ENCODE data around the gene ENC1.

ENC1 gene

DNA sequence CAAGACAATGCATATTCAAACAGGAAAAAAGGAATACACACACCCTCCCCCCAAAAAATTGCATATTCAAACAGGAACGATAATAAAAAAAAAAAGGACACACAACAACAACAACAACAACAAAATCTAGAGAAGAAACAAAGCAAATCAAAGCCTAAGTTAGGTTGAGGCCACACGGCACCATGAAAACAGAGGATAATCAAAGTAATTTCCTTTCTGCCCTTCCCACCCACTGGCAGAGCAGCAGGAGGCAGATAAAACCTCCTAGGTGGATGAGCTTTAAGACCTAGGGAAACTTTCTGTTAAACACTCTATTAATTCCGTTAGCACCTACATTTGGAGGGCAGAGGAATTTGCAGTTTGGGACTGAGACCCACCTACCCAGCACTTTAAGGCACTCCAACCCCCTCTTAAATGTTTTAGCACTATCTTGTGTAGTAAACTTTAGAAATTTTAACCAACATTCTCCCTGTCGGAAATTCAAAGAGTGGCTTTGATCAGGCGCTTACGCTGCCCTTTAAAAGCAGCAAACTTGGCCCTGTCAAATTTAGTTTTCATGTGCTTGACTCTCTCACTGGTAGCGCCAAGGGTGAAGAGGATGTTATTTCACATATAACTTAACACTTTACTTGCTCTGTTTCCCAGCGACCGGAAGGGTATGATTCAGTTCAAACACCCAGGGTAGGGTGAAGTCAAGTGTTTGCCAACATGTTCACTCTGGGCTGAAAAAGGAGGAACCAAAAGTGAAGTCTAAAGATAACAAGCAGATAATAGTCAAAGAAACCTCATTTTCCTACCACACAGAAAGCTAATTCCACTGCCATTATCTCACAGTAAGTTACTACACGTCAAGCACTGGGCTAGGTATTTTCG is 9.2 kb downstream of the ENC1 start:
- DNase-seq (ENCODE audit: low read depth): no peak

DNA sequence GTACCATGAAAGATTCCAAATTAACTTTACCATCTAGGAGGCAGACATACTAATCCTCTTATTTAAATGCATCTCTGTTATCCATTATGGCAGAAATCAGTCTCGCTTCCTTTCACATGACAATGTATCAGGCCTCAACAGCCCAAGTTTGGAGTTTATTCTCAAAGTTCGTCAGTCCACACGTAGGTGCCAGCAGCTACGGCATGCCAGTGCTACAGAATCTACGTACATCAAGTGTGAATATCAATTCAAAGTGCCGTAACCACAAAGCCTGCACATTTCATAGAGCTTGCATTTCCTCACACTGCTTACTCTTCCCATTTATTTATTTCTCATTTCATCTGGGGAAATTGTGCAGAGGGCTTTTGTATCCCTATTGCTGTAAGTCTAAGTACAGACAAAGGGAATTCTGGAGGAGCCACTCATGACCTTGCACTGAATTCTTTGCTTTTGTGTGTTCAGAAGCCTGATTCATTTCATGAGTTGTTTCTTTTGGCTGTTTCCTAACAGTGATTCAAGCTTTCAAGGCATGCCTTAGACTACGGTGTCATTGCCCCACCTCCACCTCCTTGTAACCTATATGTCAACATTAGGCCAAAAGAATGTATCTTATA is 10.0 kb downstream of the ENC1 start:
- no peak for DNase-seq (ENCODE audit: low read depth)

DNA sequence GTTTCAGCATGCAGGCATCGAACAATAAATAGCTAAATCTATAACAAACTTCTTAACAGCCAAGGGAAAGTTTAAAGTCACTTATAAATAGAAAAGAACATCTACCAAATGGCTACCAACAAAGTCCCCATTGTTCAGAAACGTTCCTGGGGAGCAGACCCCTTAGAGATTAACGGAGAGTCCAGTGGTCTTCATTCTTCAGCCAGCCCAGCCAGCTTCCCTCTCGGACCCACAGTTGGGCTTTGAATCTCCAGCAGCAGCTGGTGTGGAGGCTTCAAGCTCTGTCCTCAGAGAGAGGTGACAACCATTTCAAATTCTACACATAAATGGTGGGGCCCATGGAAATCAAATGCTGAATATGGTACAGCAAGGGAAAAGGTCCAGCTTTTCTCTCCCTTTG is 11.2 kb downstream of the ENC1 start:
- DNase-seq (ENCODE audit: low read depth): no peak

DNA sequence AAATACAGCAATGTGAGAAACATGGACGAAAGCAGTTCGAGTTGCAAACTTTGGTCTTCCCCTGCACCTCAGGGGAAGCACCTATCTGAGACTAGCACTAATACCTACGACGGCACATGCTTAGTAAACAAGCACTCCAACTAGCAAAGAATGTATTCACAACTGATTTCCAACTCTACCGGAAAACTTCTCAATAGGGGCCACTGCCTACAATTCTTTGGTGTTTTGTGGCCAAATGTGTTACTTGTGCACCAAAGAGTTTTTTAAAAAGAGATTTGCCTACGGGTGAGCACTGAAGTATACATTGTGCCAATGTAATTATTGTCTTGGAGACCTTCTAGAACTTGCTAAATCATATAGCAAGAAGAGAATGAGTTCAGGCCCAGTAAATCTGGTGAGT is 12.2 kb downstream of the ENC1 start:
- DNase-seq (ENCODE audit: low read depth): no peak

DNA sequence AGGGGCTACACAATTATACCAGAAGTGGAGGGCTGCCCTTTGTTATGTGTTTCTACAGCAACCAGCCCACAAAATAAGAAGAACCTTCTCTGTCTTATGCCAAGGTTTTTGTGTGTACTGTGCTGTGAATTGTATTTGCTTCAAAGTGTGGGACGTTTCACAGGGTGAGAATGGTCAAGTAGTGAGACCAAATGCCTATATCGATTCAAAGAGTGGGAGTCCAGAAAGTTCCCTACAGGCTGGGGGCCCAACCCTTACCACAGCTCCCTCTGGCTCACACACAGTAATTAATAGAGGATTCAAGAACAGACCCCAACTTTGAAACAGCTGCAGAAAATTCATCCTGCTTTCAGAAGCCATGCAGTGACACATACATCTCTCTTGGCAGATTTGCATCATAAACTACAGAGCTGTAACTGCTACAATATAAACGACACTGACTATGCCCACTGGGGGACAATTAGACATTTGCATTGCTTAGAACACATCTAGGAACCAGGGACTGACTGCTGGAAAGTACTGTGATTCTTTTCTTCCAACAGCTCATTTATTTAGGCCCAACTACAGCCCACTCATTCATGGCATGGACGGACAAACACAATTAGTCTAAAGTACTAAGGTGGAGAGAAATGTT is 12.8 kb downstream of the ENC1 start:
- DNase-seq (ENCODE audit: low read depth): no peak

DNA sequence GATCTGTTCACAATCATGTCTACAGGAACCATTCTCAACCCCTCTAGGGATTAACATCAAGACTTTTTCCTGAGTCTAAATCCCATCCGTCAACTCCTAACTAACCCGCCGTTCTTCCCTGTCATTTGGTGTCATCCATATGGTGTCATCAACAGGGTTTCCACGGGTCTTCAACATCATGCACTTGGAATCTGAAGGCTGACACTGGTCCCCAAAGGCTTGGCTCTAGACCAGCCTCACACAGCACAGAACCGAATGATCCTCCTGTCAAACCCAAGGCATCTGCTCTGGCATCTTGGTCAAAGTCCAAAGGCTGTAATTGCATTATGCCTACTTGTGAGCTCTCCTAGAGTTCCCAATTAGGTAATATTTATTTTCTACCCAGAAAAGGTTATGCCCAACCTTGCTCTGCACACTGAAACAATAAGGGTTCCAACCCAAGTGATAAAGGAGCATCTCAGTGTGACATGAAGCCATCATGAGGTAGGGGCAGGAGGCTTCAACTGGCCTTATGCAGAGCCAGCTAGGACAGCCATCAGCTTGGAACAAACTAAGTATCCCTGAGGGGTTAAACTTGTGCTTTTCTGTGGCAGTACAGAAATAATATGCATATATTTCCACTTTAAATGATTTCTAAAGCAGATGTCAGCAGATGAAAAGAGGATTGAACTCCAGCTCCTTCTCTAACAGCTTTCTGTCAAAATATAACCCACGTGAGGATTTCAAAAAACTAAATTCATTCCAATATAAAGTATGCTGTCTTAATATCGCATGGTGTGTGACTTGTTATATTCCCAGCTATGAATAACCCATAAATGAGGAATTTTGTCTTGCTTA is 13.9 kb downstream of the ENC1 start:
- DNase-seq (ENCODE audit: low read depth): no peak

DNA sequence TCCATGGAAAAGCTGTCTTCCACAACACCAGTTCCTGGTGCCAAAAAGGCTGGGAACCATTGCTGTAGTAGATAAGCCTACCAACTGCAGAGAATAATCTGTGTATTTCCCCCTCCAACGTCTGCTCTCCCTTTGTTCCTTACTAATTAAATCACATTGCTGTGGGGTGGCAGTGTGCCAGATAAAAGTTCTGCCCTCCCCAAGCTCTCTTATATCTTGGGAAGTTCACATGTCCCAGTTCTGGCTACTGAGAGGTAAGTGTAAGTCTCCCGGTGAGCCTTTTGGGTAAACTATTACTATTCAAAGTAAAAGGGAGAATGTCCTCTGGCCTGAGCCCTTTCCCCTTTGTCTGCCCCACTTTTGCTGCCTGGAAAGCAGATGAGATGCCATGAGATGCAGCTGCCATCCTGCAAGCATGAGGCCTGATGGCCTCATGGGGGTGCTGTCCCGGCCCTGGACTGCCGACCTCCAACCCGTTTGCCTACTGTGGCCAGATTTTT is 14.7 kb downstream of the ENC1 start:
- no peak for DNase-seq (ENCODE audit: low read depth)

DNA sequence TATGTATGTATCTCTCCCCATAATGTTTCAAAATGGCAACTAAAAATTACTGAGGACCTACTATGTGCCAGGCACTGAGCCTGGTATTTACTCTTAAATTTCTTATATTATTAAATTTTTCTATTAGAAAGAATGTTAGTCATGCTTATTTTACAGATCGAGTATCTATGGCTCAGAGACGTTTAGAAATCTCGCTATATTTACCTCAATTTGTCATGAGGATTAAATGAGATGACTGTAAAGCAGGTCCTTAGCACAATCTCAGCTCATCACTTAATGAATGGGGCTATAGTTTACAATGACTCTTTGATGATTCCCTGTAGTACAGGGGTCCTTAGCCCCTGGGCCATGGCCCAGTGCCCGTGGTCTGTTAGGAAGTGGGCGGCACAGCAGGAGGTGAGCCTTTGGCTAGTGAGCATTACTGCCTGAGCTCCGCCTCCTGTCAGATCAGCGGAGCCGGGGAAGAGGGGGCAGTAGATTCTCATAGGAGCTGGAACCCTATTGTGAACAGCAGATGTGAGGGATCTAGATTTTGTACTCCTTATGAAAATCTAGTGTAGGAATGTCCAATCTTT is 15.5 kb downstream of the ENC1 start:
- no peak for DNase-seq (ENCODE audit: low read depth)

DNA sequence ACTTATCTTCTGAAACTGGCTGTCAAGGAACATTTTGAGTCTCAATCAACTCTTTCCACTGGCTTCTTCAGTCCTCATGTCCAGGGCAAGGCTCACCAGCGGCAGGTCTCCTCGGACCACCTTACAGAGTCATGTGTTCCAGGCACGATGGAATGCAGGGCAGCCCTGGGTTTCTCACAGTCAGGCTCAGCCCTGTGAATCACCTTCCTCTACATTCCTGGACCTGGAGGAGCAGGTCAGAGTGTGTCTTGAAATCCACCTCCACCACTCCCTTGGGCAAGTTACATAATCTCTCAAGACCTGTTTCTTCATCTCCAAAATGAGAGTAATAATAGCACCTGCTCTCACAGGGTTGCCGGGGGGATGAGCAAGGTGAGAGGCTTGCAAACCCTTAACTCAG is 16.0 kb downstream of the ENC1 start:
- DNase-seq (ENCODE audit: low read depth): no peak

DNA sequence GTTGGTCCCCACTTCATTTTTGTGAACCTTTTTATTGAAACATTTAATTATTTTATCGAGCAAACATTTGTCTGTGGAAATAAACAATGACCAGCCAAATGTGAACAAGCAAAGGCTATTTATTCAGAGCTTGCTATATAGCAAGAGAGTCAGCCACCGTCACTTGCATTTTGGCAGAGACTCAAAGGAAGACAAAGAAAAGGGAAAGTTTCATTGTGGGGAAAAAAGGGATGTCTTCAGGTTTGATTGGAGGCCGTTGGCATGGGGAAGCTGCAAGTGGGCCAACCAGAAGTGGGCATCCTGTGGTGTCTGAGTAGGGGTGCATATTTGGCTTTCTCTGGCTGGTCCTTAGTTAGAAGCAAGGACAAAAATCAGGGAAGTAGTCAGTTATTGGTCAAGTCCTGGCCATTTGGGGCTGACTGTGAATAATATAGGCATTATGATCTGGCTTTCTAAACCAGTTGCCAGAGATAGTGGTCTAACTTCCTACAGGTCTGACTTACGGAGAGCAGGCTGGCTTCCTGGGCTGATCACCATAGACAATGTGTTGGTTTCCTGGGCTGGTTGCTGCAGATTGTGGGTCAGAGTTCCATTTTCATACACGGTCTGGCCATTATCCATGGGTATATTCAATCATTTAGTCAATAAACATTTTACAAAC is 16.6 kb downstream of the ENC1 start:
- DNase-seq (ENCODE audit: low read depth): no peak

DNA sequence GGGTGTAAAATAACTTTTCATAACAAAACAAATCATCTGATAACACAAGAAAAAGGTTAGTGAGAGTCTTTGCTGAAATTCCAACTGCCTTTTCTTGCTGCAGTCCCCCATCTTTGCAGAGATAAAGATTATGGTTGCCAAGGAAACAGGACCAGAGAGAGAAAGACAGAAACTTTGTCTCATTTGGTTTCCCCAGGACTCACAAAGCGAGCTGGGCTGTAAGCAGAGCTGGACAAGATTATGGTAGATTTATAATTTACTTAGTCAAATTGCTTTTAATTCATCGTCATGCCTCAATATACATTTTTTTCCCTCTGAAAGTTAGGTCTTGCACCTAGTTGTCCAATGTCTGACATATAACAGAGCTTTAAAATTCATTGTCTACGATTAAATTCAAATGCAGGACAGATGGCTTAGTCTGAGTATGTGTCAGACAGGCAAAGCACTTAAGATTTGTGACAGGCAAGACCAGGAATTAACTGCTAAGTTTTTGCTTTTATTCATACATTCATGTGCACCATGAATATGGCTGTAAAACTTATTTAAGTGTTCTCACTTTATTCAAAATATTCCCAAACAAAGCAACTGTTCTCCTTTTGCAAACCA is 17.4 kb downstream of the ENC1 start:
- DNase-seq (ENCODE audit: low read depth): no peak

DNA sequence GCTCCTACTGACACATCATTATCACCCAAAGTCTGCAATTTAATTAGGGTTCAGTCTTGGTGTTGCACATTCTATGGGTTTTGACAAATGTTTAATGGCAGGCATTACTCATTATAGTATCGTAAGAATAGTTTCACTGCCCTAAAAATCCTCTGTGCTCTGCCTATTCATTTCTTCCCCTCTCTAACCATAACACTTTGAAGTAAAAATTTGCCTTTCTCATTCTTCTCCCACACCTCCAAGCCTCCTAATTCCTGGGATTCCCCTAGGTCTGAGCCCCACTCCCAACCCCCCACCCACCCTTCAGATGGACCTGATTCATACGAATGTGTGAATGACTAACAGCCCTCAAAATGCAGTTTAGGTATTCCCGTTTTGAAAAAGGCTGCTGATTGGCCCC is 18.4 kb downstream of the ENC1 start:
- DNase-seq (ENCODE audit: low read depth): no peak

DNA sequence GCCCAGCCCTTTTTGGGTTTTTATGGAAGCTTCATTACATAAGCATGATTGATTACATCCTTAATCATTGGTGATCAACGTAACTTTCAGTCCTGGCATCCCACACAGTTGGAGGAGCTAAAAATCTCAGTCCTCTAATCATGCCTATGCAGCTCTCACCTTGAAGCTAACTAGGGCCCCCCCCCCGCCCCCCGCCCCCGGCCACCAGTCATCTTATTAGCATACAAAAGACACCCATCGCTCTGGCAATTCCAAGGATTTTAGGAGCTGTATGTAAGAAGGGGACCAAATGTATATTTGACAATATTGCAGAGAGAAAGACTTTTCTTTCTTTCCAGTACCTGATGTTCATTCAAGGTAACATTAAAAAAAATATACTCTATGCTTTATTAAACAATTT is 19.0 kb downstream of the ENC1 start:
- DNase-seq (ENCODE audit: low read depth): no peak

DNA sequence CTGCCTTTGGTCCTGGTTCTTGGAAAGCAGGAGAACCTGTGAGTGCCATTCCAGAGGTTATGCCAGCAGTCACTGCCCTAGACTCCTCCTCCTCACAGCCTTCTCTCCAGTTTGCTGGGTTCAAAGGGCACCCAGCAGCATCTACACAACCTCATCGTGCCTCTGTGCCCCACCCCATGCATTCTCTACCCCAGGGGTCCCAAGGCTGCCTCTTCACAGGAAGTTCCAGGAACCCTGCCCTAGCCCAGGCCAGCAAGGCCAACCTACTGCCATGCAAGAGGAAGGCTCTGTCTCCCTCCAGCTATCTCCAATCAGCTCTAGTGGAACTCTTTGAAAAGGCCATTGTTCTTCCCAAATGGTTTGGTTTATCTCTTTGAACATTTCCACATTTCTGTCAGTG is 21.2 kb downstream of the ENC1 start:
- DNase-seq (ENCODE audit: low read depth): no peak

DNA sequence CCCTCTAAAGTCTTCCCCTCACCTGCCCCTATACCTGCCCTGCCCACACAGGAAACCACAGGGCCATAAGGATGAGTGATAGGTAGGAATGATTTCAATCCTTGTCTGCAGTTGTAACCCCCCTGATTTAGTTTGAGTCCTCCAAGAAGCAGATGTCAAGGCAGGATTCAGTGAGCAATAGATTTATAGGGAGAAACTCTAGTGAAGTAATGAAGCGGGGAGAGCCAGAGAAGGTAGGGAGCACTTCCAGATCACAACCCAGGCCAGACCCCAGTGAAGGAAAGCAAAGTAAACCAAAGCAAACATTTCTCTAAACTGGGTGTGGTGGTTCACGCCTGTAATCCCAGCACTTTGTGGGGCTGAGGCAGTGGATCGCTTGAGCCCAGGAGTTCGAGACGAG is 22.4 kb downstream of the ENC1 start:
- DNase-seq (ENCODE audit: low read depth): no peak

DNA sequence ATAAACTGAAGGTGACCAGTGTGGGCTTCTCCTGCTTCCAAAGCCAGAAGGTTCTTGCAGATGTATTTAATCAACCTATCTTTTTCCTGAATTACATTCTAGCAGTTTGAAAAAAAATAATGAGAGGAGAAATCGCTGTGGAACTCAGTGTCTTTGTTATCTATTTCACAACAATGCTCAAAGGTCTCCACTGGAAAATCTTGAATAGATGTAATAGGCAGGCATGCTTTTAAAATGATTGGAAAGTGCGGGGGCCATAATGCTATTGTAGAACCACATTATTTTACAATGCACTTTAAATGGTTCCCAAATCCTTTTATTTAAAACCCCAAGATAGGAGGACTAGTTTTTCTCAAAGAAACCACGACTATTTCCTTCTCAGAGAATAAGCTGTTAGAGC is 23.3 kb downstream of the ENC1 start:
- DNase-seq (ENCODE audit: low read depth): no peak

DNA sequence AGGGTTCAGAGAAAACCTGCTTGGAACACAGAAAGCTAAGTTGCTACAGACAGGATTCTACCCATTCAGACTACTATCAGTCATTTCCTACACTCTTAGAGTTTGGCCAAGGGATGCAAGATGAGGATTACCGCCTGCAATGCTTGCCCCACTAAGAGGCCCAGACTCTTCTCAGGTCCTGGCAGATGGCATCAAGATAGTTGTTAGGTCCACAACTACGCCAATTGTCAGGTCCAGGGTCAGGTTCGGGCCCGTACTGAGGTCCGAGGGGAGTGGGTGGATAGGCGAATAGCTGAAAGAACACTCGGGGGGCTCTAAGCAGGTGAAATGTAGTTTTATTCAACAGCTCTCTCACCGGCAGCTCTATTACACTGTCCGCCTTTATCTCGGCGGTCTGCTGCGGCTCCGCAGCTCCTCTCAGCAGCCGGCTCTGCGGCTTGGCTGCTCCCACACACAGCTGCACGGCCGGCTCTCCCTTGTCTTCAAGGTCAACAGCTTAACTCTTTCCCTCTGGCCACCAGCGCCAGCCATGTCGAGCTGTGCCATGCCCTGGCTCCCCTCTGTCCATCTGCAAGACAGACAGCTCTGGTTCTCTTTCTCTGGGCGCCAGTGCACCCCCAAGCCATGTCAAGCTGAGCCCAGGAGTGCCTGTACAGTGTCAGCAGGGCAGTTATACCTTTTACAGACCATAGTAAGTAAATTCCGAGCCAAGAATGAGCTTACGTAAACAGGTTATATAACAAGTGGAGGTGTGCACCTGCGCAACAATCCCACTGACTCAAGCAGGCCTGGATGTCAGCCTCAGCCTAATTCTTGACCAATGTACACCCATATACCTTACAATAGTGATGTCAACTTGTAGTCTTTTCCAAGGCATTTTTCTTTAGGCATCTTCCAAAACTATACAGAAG is 24.0 kb downstream of the ENC1 start:
- no peak for DNase-seq (ENCODE audit: low read depth)

DNA sequence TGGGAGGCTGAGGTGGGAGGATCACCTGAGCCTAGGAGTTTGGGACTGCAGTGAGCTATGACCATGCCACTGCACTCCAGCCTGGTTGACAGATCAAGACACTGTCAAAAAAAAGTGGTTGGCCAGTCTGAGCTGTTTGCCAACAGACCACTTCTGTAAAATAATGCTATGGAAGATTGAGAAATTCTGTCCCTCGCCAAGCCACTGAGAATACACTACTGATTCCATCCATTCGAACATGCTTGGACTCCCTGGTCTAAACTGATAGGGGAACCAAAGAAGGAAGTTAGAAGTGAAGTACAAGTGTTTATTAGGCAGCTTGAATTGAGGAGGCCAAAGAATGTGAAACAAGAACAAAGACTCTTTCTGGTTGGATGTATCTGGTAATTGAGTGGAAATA is 27.2 kb downstream of the ENC1 start:
- DNase-seq (ENCODE audit: low read depth): no peak

DNA sequence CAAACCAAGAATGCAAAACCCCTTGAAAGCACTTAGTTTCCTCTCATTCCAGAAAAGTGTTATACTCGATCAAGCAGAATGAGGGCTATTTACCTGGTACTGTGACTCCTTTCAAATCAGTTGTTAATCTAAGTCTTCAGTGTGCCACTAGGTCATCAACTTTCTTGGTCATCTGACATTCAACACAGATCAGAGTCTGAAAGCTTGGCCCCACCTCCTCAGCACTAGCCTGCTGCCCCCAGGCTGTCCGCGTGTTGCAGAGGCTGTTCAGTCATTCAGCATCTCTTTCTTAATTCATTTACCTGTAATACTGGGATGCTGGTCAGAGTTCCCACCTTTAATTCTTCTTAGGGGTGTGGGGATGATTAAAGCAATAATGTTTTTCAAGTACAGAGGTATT is 28.5 kb downstream of the ENC1 start:
- DNase-seq (ENCODE audit: low read depth): no peak

All from fibroblast of the conjunctiva (primary cell).